ENCODE measurements around the gene SLC19A2.

The SLC19A2 gene

DNA sequence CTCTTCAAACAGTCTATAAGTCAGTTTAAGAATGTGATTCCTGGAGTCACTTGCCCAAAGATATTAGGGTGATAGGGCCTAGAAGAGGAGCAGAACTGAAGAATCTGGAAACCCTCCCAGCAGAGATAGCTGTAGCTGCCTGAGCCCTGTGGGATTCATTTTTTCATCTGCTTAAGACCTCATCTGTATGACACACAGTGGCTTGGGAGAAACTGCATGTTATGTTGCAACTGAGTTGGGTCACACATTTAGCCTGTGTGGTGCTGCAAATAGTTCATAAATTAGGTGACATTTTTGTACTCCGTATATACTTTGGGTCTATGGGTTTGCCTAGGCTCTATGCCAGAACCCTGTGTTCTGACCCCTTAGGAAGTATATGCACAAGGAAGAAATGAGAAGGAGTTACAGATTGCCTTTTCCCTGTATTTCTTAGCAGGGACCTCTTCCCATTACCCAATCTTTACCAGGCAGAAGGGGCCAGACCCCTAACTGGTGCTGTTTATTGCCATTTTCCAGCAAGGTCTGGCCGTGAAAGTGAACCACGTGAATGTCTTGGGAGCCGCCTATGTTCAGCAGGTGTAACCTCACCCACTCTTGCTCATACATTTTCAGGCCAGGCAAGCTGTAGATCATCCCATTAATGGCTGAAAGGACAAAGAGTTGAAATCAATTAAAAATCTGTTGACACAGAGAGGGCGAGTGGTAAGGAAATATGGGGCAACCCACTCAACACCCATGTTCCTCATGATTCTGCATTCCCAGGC lies 41.9 kb upstream of the SLC19A2 start:
- no peak for DNase-seq (ENCODE audit: low read depth, low spot score)
- H3K4me3 ChIP-seq (ENCODE audit: low read depth, low read length): no peak overlapping the region
- in situ Hi-C loops (cut with HindIII; ENCODE audit: low sequenced_read_pairs): no loop called here
- no peak for TF ChIP-seq CTCF (IDR thresholded peaks at IDR 0.05; ENCODE audit: low read depth, low read length)

DNA sequence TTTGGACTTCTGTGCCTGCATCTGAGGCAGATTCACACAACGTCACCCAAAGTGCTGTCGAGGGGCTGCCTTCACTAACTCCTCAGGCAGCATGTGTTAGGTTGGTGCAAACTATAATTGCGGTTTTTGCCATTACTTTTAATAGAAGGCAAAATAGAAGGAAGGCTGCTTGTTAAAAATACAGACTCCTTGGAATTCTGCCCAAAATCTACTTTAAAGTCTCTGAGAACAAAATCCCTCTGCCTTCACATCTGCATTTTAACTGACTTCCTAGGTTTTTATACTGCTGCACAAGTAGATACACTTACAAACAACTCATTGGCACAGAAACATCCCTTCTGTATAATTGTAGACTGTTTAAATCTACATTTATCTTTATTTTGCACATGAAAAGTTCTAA lies 41.3 kb upstream of the SLC19A2 start:
- DNase-seq (ENCODE audit: low read depth, low spot score): no peak
- TF ChIP-seq CTCF (IDR thresholded peaks at IDR 0.05; ENCODE audit: low read depth, low read length): no peak
- H3K4me3 ChIP-seq (ENCODE audit: low read depth, low read length): no peak overlapping the region
- in situ Hi-C loops (cut with HindIII; ENCODE audit: low sequenced_read_pairs): no loop called here

- no peak for DNase-seq (ENCODE audit: low read depth, low spot score)
- no peak overlapping the region for H3K4me3 ChIP-seq (ENCODE audit: low read depth, low read length)
- no peak for TF ChIP-seq CTCF (IDR thresholded peaks at IDR 0.05; ENCODE audit: low read depth, low read length)
- in situ Hi-C loops (cut with HindIII; ENCODE audit: low sequenced_read_pairs): no loop called here
Observed at GRCh38 chr1:169526120-169526832, 40.5 kb upstream of the SLC19A2 start.

DNA sequence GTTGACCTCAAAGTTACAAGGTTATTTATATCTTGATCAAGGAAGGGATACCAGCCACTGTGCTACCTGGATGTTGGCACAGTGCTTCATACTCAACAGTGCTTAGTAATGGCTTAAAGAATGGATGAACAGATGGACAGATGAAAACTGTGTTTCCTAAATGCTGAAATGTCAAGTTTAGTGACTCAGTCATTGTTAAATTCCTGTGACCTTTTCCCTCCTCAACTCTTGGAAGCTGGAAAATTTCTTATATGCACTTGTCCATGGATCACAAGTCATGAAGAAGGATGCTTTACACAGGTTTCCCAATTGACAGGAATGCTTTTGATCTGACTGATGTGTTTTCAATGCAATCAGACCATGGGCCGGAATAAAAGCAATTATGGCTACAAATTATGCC lies 39.6 kb upstream of the SLC19A2 start:
- no peak for TF ChIP-seq CTCF (IDR thresholded peaks at IDR 0.05; ENCODE audit: low read depth, low read length)
- H3K4me3 ChIP-seq (ENCODE audit: low read depth, low read length): no peak overlapping the region
- in situ Hi-C loops (cut with HindIII; ENCODE audit: low sequenced_read_pairs): no loop called here
- no peak for DNase-seq (ENCODE audit: low read depth, low spot score)

GRCh38 chr1:169523904-169524303 lies 38.2 kb upstream of the SLC19A2 start:
- in situ Hi-C loops (cut with HindIII; ENCODE audit: low sequenced_read_pairs): no loop called here
- H3K4me3 ChIP-seq (ENCODE audit: low read depth, low read length): no peak overlapping the region
- TF ChIP-seq CTCF (IDR thresholded peaks at IDR 0.05; ENCODE audit: low read depth, low read length): no peak
- DNase-seq (ENCODE audit: low read depth, low spot score): no peak

- no peak for DNase-seq (ENCODE audit: low read depth, low spot score)
- H3K4me3 ChIP-seq (ENCODE audit: low read depth, low read length): no peak overlapping the region
- in situ Hi-C loops (cut with HindIII; ENCODE audit: low sequenced_read_pairs): no loop called here
- TF ChIP-seq CTCF (IDR thresholded peaks at IDR 0.05; ENCODE audit: low read depth, low read length): no peak
Observed at GRCh38 chr1:169521226-169521625, 35.5 kb upstream of the SLC19A2 start.

Measured in astrocyte of the spinal cord (primary cell).